VCaP (cell line): Measurements from ENCODE around the gene WBP1L.
A peak's percentile ranks its signal among the peaks of the same experiment; 100 is the strongest.

ENCODE experiments used
- H3K27ac ChIP-seq: fragments of 450-650 bp; 2 replicates; pipeline ENCODE4 v1.5.1; 2017
- CTCF ChIP-seq: fragments of 450-650 bp; conservative IDR thresholded peaks from 2 replicates; pipeline ENCODE4 v1.5.1; 2017; ENCODE audit warnings: mild to moderate bottlenecking, moderate library complexity

Gene WBP1L

GRCh38 chr10:102705531-102705930 lies 38.2 kb upstream of the WBP1L start:
- TF ChIP-seq CTCF = no peak
- H3K27ac ChIP-seq = no peak overlapping the region

GRCh38 chr10:102710609-102711008 lies 33.1 kb upstream of the WBP1L start:
- TF ChIP-seq CTCF = no peak
- no peak overlapping the region for H3K27ac ChIP-seq

GRCh38 chr10:102712089-102712488 lies 31.7 kb upstream of the WBP1L start:
- no peak for TF ChIP-seq CTCF
- H3K27ac ChIP-seq = no peak overlapping the region

GRCh38 chr10:102712843-102713538 lies 30.8 kb upstream of the WBP1L start:
- TF ChIP-seq CTCF = no peak
- H3K27ac ChIP-seq = peak overlapping the region; percentile 84

- peak overlapping the region; percentile 84 for H3K27ac ChIP-seq
- no peak for TF ChIP-seq CTCF
Measured at GRCh38 chr10:102713539-102713813, 30.3 kb upstream of the WBP1L start.

- peak; percentile 55 for TF ChIP-seq CTCF
- peak within 1 kb of the TSS; percentile 84 for H3K27ac ChIP-seq
Measured at GRCh38 chr10:102713814-102714620, 29.7 kb upstream of the WBP1L start, which contains the start of gene ARL3. Gene ARL3 (minus strand): TSS chr10:102714397. CDS start chr10:102714275, 122 bp downstream.

- H3K27ac ChIP-seq = peak within 1 kb of the TSS; percentile 84
Measured at GRCh38 chr10:102714621-102715455, 28.9 kb upstream of the WBP1L start, which contains the start of gene SFXN2. Gene SFXN2 (plus strand): TSS chr10:102714636. CDS start chr10:102726637, 12,001 bp downstream.

More at GRCh38 chr10:102714621-102715455, 28.9 kb upstream of the WBP1L start, which contains the start of gene SFXN2:
- peak; percentile 27 for TF ChIP-seq CTCF
